AG04449 (cell line): ENCODE data around the gene NDUFS5.

Experiments used
- CTCF ChIA-PET: fragments of 350-600 bp; formaldehyde crosslinking; extraction: SDS; loops from one replicate; lab custom pipeline; 2021; ENCODE audit warnings: antibody characterized with exemption; lab: Yijun Ruan, JAX
- POLR2A ChIA-PET: fragments of 400-600, 350-600 bp; formaldehyde crosslinking; extraction: SDS; loops from one replicate; lab custom pipeline; 2020; ENCODE audit warnings: antibody characterized with exemption, inconsistent platforms; lab: Yijun Ruan, JAX
- DNase-seq: peaks from one replicate; pipeline ENCODE4 v3.0.0-alpha.2; 2010; ENCODE audit warnings: low read depth, low spot score
- H3K4me3 ChIP-seq: 2 replicates; pipeline ENCODE4 v1.5.1; 2011; ENCODE audit warnings: low read depth, mild to moderate bottlenecking, control low read depth, low read length
- CTCF ChIP-seq: IDR thresholded peaks from one replicate; pipeline ENCODE4 v1.5.1; 2011; ENCODE audit warnings: mild to moderate bottlenecking, moderate library complexity, low read length, control low read depth, inconsistent platforms; ENCODE audit not compliant: insufficient read depth; ENCODE audit errors: missing control alignments

NDUFS5 gene

GRCh38 chr1:39082811-39083576 is 56.8 kb downstream of the NDUFS5 start:
- ChIA-PET POLR2A (no interaction called here), CTCF (interaction anchor here (0.9 to 4.8 kb wide), 3 partner anchors 8 to 26 kb away, joined by 3 to 41 read pairs (median 15); no protein-coding TSS in a partner anchor)
- no peak for DNase-seq
- no peak overlapping the region for H3K4me3 ChIP-seq
- no peak for TF ChIP-seq CTCF

- CTCF ChIA-PET = interaction anchor here (3.1 to 4.8 kb wide), 2 partner anchors 7 to 14 kb away, joined by 15 to 41 read pairs; no protein-coding TSS in a partner anchor
- no peak for TF ChIP-seq CTCF
- H3K4me3 ChIP-seq = no peak overlapping the region
- DNase-seq = no peak
- POLR2A ChIA-PET = no interaction called here
Measured at GRCh38 chr1:39084191-39084590, 58.0 kb downstream of the NDUFS5 start.
